Peyer's patch (tissue), 4 donors: Measurements from ENCODE around the gene CHD5.

Source experiments
- POLR2A ChIP-seq, 2 donors: fragments of 450-650 bp; IDR thresholded peaks; one replicate each; pipeline ENCODE4 v1.5.1; 2017; ENCODE audit warnings: antibody characterized with exemption in 2 of 2, mild to moderate bottlenecking in 2 of 2, moderate library complexity in 2 of 2
- TF ChIP-seq, protein P1 (sequence below), 6 experiments: fragments of 450-650 bp in 4 of 6; fragments of 200-600 bp in 2 of 6; sonication (generic) in 1 of 6; IDR thresholded peaks; one replicate each; pipeline ENCODE4 v1.5.1; 2017 to 2019; ENCODE audit warnings: antibody characterized with exemption in 6 of 6, mild to moderate bottlenecking in 3 of 6, moderate library complexity in 1 of 6

DNA sequence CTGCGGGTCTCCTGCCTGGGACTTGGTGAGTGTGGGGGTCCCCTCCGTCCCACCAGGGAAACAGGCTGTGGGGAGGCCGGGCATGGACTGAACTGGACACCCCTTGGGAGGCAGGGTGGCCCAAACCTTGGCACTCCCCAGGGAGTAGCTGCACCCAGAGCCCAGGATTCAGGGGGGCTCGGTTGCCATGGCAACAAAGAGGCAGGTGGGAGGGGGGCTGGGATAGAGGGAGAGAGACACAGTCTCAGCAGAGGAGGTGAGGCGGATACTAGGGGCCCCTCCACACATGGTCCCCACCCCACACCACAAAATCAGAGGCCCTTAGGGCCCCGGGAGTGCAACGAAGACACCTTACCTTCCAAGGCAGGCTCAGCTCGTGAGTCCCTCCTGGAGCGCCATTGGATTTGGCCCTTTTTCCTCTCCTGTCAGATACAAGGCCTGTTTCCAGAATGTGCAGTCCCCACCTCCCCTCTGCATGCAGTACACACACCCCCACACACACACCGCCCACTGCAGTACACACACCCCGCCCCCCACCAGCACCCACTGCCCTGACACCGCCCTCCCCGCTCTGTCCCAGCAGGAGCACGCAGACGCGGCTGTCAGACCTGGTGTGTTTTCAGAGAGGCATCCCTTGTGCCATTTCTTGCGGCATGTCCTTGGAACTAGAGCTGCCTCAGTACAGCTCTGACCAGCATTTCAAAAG, 107.2 kb downstream of the CHD5 start:
- TF ChIP-seq, protein P1, sequence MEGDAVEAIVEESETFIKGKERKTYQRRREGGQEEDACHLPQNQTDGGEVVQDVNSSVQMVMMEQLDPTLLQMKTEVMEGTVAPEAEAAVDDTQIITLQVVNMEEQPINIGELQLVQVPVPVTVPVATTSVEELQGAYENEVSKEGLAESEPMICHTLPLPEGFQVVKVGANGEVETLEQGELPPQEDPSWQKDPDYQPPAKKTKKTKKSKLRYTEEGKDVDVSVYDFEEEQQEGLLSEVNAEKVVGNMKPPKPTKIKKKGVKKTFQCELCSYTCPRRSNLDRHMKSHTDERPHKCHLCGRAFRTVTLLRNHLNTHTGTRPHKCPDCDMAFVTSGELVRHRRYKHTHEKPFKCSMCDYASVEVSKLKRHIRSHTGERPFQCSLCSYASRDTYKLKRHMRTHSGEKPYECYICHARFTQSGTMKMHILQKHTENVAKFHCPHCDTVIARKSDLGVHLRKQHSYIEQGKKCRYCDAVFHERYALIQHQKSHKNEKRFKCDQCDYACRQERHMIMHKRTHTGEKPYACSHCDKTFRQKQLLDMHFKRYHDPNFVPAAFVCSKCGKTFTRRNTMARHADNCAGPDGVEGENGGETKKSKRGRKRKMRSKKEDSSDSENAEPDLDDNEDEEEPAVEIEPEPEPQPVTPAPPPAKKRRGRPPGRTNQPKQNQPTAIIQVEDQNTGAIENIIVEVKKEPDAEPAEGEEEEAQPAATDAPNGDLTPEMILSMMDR (IDR thresholded peaks at IDR 0.05) = no peak
- no peak for TF ChIP-seq POLR2A (IDR thresholded peaks at IDR 0.05)
